Hepatocyte (in vitro differentiated cells): ENCODE data around the gene SLC66A1.

ENCODE experiments used
- EZH2 ChIP-seq: fragments of 200-600 bp; sonication (generic); IDR thresholded peaks from 2 replicates; pipeline ENCODE4 v1.6.1; 2016; ENCODE audit warnings: antibody characterized with exemption, mild to moderate bottlenecking, borderline replicate concordance
- TF ChIP-seq, protein P1 (sequence below): fragments of 200-600 bp; sonication (generic); IDR thresholded peaks from 2 replicates; pipeline ENCODE4 v1.5.1; 2016; ENCODE audit warnings: antibody characterized with exemption, mild to moderate bottlenecking; ENCODE audit not compliant: poor library complexity

DNA sequence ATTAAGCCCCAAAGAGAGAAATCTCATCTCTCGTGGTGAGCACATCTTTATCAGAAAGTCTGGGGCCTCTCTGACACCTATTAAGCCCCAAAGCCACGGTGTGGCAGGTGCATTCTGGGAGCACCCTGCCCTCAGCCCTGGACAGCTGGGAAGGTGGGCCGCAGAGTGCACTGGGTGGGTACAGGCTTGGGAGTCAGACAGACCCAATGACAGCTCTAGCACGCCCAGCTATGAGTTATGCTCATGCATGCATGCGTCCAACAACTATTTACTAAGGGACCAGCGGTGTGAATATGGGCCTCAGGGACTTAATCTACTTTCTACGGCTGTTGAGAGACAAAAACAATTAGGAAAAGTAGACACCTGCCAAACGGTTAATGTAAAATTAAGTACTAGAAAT, 46.6 kb downstream of the SLC66A1 start:
- TF ChIP-seq, protein P1, sequence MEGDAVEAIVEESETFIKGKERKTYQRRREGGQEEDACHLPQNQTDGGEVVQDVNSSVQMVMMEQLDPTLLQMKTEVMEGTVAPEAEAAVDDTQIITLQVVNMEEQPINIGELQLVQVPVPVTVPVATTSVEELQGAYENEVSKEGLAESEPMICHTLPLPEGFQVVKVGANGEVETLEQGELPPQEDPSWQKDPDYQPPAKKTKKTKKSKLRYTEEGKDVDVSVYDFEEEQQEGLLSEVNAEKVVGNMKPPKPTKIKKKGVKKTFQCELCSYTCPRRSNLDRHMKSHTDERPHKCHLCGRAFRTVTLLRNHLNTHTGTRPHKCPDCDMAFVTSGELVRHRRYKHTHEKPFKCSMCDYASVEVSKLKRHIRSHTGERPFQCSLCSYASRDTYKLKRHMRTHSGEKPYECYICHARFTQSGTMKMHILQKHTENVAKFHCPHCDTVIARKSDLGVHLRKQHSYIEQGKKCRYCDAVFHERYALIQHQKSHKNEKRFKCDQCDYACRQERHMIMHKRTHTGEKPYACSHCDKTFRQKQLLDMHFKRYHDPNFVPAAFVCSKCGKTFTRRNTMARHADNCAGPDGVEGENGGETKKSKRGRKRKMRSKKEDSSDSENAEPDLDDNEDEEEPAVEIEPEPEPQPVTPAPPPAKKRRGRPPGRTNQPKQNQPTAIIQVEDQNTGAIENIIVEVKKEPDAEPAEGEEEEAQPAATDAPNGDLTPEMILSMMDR = no peak
- no peak for TF ChIP-seq EZH2
